ENCODE data around the gene ZBTB45. TPM values are rescaled to one million over a fixed set of nuclear protein-coding genes. Genes with fewer than 3 reads are reported as not detected.
A peak's percentile ranks its signal among the peaks of the same experiment; 100 is the strongest.

Gene ZBTB45
- total RNA-seq, 2 experiments from 2014 or later, result 10.1 to 11.1 TPM

DNA sequence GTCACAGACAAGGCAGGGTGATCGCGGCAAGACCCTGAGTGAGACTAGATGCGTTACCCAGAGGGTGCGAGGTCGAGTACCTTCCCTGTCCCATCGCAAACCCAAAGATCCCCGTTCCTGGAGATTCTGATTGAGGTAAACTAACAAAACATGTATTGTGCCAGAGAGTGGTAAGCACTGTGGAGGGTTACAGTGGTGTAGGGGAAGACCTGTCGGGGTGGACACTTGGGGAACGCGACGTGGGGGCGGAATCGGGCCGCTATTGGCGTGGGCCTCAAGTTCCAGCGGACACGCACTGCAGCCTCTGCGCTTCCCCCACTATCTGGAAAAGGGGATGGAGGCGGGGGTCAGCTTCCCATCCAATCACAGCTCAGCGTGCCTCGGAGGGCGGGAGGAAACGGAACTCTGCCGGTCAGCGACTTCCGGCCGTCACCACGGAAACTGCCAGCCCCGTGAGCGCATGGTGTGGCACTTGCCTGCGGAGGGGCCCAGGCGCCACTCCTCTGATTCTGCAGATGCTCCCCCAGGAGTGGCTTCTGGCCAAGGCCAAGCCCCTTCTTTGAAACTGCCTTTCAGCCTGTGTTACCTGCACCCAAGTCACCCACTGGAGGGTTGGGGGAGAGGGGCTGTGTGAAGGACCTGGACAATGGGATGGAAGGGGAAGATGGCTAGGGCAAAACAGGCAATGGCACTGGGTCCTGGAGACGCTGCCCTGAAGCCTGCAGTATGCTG is 39.8 kb upstream of the ZBTB45 start:
- ChIA-PET POLR2A (interaction anchor here (0.6 to 2.4 kb wide), 6 partner anchors 12 to 376 kb away, joined by 3 to 12 read pairs (median 9); partner anchors contain the start of genes MZF1, TRIM28 and ZBTB45), CTCF (interaction anchor here (1.0 to 2.7 kb wide), 4 partner anchors 9 to 46 kb away, joined by 3 to 22 read pairs (median 5); partner anchors contain the start of gene ZBTB45)
- intact Hi-C loops (cut with DNase I, micrococcal nuclease), result loop anchor here (1.0 to 2.0 kb wide), 7 partner anchors 13 to 178 kb away; partner anchors contain the start of genes MZF1 (in 1 of the 2), RPS5 (in 1 of the 2), TRIM28 (in 1 of the 2) and ZNF324 (in 1 of the 2)
- peak overlapping the region; percentile 92 for H3K4me3 Mint-ChIP-seq
- DNase-seq (peak; percentile 90), ATAC-seq (peak; percentile 20)
- no peaks in the 10 kb centered on the region for H3K9me3 Mint-ChIP-seq (ENCODE audit: low read depth)
- peak overlapping the region; percentile 100 for H3K27ac Mint-ChIP-seq
- no peaks in the 10 kb centered on the region for H3K27me3 Mint-ChIP-seq
- peaks cover 38% of the 10 kb centered on the region for H3K36me3 Mint-ChIP-seq (ENCODE audit: low read depth)
- H3K4me1 Mint-ChIP-seq, result peaks cover 67% of the 10 kb centered on the region

DNA sequence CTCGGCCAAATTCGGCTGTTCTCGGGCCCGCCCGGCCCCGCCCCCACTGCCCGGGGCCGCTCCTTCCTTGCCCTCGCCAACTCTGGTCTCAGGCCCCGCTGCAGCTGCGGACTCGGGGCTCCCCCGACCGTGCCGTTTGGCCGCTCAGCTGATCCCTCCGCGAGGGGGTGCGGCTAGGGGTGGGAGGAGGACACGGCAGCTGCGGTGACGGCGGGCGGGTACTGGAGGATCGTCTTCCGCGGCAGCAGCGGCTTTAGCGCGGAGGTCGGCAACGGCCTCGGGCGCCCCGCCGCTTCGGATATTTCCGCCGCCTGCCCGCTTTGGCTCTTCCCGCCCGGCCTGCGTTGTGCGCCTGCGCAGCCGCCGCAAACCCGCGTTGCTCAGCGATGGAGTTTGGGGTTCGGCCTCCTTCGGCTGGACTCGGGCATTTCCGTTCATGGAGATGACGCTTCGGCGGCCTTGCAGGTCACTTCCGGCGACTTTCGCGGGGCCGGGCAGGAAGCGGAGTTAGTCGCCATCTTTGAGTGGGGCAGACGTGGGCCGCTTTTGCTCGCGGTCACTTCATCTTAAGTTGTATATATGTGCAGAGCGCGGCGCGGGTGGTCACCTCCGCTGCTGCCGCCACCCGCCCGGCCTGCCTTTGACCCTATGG is 39.1 kb upstream of the ZBTB45 start:
- intact Hi-C loops (cut with DNase I, micrococcal nuclease), result loop anchor here (1.0 to 2.0 kb wide), 12 partner anchors 14 to 375 kb away; partner anchors contain the start of genes MZF1 (in 1 of the 2), RPS5 (in 1 of the 2), TRIM28 (in 1 of the 2) and ZBTB45 (in 1 of the 2)
- Mint-ChIP-seq H3K36me3 (ENCODE audit: low read depth) (peaks cover 44% of the 10 kb centered on the region), H3K27ac (peak overlapping the region; percentile 100), H3K27me3 (no peaks in the 10 kb centered on the region), H3K9me3 (ENCODE audit: low read depth) (no peaks in the 10 kb centered on the region), H3K4me3 (peak overlapping the region; percentile 92), H3K4me1 (peaks cover 65% of the 10 kb centered on the region)
- ChIA-PET POLR2A (interaction anchor here (0.6 to 2.4 kb wide), 8 partner anchors 12 to 375 kb away, joined by 3 to 12 read pairs (median 7); partner anchors contain the start of genes MZF1, TRIM28 and ZBTB45), CTCF (interaction anchor here (1.0 to 2.7 kb wide), 4 partner anchors 8 to 45 kb away, joined by 3 to 22 read pairs (median 5); partner anchors contain the start of gene ZBTB45)
- ATAC-seq (peak; percentile 69), DNase-seq (peak; percentile 100)

GRCh38 chr19:58558066-58558622 is 38.5 kb upstream of the ZBTB45 start, which contains the start of gene UBE2M:
UBE2M (minus strand) TSS chr19:58558611; CDS start chr19:58558381, 230 bp downstream.
- no peaks in the 10 kb centered on the region for H3K27me3 Mint-ChIP-seq
- H3K36me3 Mint-ChIP-seq (ENCODE audit: low read depth), result peaks cover 48% of the 10 kb centered on the region
- intact Hi-C loops (cut with DNase I, micrococcal nuclease), result loop anchor here (1.0 to 2.0 kb wide), 6 partner anchors 13 to 375 kb away; partner anchors contain the start of genes TRIM28 (in 1 of the 2), ZBTB45 (in 1 of the 2), ZNF274 (in 1 of the 2) and ZNF446 (in 1 of the 2)
- H3K27ac Mint-ChIP-seq, result peak within 1 kb of the TSS; percentile 100
- ChIA-PET POLR2A (interaction anchor here (1.0 to 1.5 kb wide), 2 partner anchors 14 to 38 kb away, joined by 3 to 5 read pairs; partner anchors contain the start of genes TRIM28 and ZBTB45), CTCF (interaction anchor here (1.3 to 2.7 kb wide), 2 partner anchors 8 to 39 kb away, joined by 4 to 22 read pairs; partner anchors contain the start of gene ZBTB45)
- H3K9me3 Mint-ChIP-seq (ENCODE audit: low read depth), result no peaks in the 10 kb centered on the region
- ATAC-seq (no peak), DNase-seq (peak; percentile 82)
- peak within 1 kb of the TSS; percentile 92 for H3K4me3 Mint-ChIP-seq
- H3K4me1 Mint-ChIP-seq, result peaks cover 62% of the 10 kb centered on the region

- intact Hi-C loops (cut with DNase I, micrococcal nuclease), result loop anchor here (1.0 to 2.0 kb wide), 6 partner anchors 13 to 374 kb away; partner anchors contain the start of genes TRIM28 (in 1 of the 2), ZBTB45 (in 1 of the 2), ZNF274 (in 1 of the 2) and ZNF446 (in 1 of the 2)
- Mint-ChIP-seq H3K4me3 (peak overlapping the region; percentile 92), H3K4me1 (peaks cover 65% of the 10 kb centered on the region), H3K36me3 (ENCODE audit: low read depth) (peaks cover 53% of the 10 kb centered on the region), H3K9me3 (ENCODE audit: low read depth) (no peaks in the 10 kb centered on the region), H3K27me3 (no peaks in the 10 kb centered on the region), H3K27ac (peak overlapping the region; percentile 94)
- ATAC-seq, result no peak
- DNase-seq, result peak; percentile 37
- POLR2A ChIA-PET, result interaction anchor here (1.0 to 1.5 kb wide), 2 partner anchors 14 to 37 kb away, joined by 3 to 5 read pairs; partner anchors contain the start of genes TRIM28 and ZBTB45
- CTCF ChIA-PET, result interaction anchor here (0.5 to 2.7 kb wide), 4 partner anchors 11 to 253 kb away, joined by 3 to 22 read pairs (median 3); partner anchors contain the start of gene ZBTB45
Observed at GRCh38 chr19:58557221-58558065, 37.8 kb upstream of the ZBTB45 start.

DNA sequence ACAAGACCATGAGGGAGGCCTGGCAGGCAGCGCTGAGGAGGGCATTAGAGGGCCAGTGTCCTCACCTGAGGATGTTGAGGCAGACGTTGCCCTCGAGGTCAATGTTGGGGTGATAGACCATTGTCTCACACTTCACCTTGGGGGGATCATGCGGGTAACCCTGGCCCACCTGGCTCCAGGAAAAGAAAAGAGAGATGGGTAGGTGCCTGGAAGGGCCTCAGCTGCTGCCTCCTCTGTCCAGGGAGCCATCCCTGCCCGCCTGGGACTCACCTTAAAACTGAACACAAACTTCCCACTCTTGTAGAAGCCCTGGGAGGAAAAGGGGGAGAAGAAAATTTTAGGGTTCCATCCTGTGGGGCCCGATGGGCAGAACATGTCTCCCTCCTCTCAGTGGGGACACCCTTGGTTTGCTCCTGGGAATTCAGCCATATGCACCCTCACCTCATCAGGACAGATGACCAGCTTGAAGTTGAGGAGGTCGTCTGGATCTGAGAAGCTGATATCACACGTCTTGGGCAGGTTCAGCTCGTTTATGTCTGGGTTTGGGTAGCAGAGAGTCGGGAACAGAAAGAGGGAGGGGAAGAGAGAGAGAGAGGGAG is 37.1 kb upstream of the ZBTB45 start:
- H3K9me3 Mint-ChIP-seq (ENCODE audit: low read depth), result no peaks in the 10 kb centered on the region
- H3K27ac Mint-ChIP-seq, result peak overlapping the region; percentile 88
- H3K36me3 Mint-ChIP-seq (ENCODE audit: low read depth), result peaks cover 59% of the 10 kb centered on the region
- intact Hi-C loops (cut with DNase I, micrococcal nuclease), result no loop called here
- ChIA-PET CTCF (interaction anchor here (0.5 to 0.6 kb wide), 2 partner anchors 12 to 252 kb away, joined by 3 read pairs; no protein-coding TSS in a partner anchor), POLR2A (no interaction called here)
- DNase-seq (no peak), ATAC-seq (no peak)
- no peaks in the 10 kb centered on the region for H3K27me3 Mint-ChIP-seq
- peak overlapping the region; percentile 92 for H3K4me3 Mint-ChIP-seq
- H3K4me1 Mint-ChIP-seq, result peaks cover 58% of the 10 kb centered on the region

- H3K27ac Mint-ChIP-seq, result peak overlapping the region; percentile 88
- no peaks in the 10 kb centered on the region for H3K27me3 Mint-ChIP-seq
- H3K9me3 Mint-ChIP-seq (ENCODE audit: low read depth), result no peaks in the 10 kb centered on the region
- peaks cover 65% of the 10 kb centered on the region for H3K36me3 Mint-ChIP-seq (ENCODE audit: low read depth)
- H3K4me1 Mint-ChIP-seq, result peaks cover 51% of the 10 kb centered on the region
- CTCF ChIA-PET, result interaction anchor here (0.9 to 2.1 kb wide), 4 partner anchors 10 to 42 kb away, joined by 4 to 20 read pairs (median 6); partner anchors contain the start of genes TRIM28 and ZBTB45
- DNase-seq (no peak), ATAC-seq (no peak)
- H3K4me3 Mint-ChIP-seq, result peak overlapping the region; percentile 92
- intact Hi-C loops (cut with DNase I, micrococcal nuclease), result loop anchor here in 1 of 2 experiments (1.0 kb wide), 3 partner anchors 12 to 90 kb away; partner anchors contain the start of genes TRIM28 and ZBTB45
- POLR2A ChIA-PET, result interaction anchor here (1.4 to 3.5 kb wide), 2 partner anchors 11 to 36 kb away, joined by 8 to 41 read pairs; partner anchors contain the start of gene TRIM28
Observed at GRCh38 chr19:58555920-58556621, 36.5 kb upstream of the ZBTB45 start.

- POLR2A ChIA-PET, result interaction anchor here (0.8 to 3.5 kb wide), 4 partner anchors 9 to 42 kb away, joined by 3 to 41 read pairs (median 6); partner anchors contain the start of gene TRIM28
- peak overlapping the region; percentile 95 for H3K27ac Mint-ChIP-seq
- ATAC-seq (no peak), DNase-seq (no peak)
- H3K36me3 Mint-ChIP-seq (ENCODE audit: low read depth), result peaks cover 72% of the 10 kb centered on the region
- no peaks in the 10 kb centered on the region for H3K9me3 Mint-ChIP-seq (ENCODE audit: low read depth)
- H3K4me1 Mint-ChIP-seq, result peaks cover 46% of the 10 kb centered on the region
- peak overlapping the region; percentile 92 for H3K4me3 Mint-ChIP-seq
- no peaks in the 10 kb centered on the region for H3K27me3 Mint-ChIP-seq
- intact Hi-C loops (cut with DNase I, micrococcal nuclease), result loop anchor here in 1 of 2 experiments (1.0 kb wide), 3 partner anchors 11 to 89 kb away; partner anchors contain the start of genes TRIM28 and ZBTB45
- CTCF ChIA-PET, result interaction anchor here (0.9 to 2.1 kb wide), 5 partner anchors 10 to 41 kb away, joined by 4 to 20 read pairs (median 5); partner anchors contain the start of genes TRIM28 and ZBTB45
Observed at GRCh38 chr19:58555369-58555885, 35.8 kb upstream of the ZBTB45 start.

DNA sequence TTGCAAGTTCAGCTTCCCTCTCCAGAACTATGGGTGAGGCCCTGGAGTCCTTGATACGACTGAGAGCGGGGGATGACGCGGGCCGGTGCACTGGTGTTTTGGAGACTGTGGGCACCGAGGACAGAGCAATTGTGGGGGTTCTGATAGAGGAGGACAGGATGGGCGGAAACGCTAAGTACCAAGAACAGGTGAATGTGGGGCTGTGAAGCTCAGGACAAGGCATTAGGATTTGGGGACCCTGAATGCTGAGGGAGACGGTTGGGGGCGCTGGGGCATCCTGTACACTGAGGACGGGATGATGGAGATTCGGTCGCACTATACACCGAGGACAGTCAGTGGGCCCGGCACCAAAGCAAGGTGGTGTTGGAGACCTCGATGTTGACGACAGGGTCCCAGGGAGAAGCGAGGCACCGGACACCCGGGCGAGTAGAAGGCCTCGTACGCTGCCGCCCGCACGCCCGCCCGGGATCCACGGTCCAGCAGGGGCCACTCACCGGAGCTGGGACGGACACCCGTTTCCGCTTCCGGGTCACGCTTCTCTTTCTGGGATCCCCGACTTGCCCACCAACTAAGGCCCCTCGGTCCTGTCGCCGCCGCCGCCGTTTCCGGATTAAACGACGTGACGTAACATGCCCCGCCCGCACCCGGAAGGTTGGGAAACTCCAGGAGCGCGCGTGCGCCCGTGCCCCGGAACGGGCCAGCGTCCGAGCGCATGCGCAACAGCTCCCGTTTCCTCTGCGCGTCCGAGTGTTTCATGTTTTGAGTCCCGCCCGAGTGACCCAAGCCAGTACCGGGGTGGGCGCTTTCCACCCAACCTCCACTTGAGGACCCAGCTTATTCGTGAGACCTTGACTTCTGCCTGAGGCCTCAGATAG is 35.1 kb upstream of the ZBTB45 start, which contains the start of gene CHMP2A:
Gene CHMP2A (minus strand): TSS at position 612 of the 875 bp plus-strand sequence. CDS start 893 bp downstream, outside the sequence.
- Mint-ChIP-seq H3K27ac (peak within 1 kb of the TSS; percentile 95), H3K4me1 (peaks cover 42% of the 10 kb centered on the region), H3K36me3 (ENCODE audit: low read depth) (peaks cover 78% of the 10 kb centered on the region), H3K27me3 (no peaks in the 10 kb centered on the region), H3K9me3 (ENCODE audit: low read depth) (no peaks in the 10 kb centered on the region), H3K4me3 (peak within 1 kb of the TSS; percentile 92)
- DNase-seq, result peak; percentile 99
- intact Hi-C loops (cut with DNase I, micrococcal nuclease), result loop anchor here (1.0 kb wide), 4 partner anchors 9 to 88 kb away; partner anchors contain the start of genes TRIM28 (in 1 of the 2) and ZBTB45 (in 1 of the 2)
- ATAC-seq, result peak; percentile 34
- ChIA-PET CTCF (interaction anchor here (0.7 to 2.1 kb wide), 7 partner anchors 9 to 66 kb away, joined by 3 to 20 read pairs (median 5); partner anchors contain the start of genes TRIM28 and ZBTB45), POLR2A (interaction anchor here (0.8 to 3.5 kb wide), 4 partner anchors 10 to 41 kb away, joined by 3 to 41 read pairs (median 6); partner anchors contain the start of gene TRIM28)

All from activated CD4-positive, alpha-beta T cell treated with anti-CD3 and anti-CD28 coated beads for 36 hours (primary cell).